Urothelium cell line (cell line): ENCODE results near the gene OLR1.

Experiments used
- DNase-seq: peaks from one replicate; pipeline ENCODE4 v3.0.0; 2011; ENCODE audit warnings: low spot score, mixed read lengths
- FAIRE-seq: peaks from 2 replicates; lab custom pipeline; 2011; peaks lifted over from hg19 to GRCh38; lab: Jason Lieb, UNC

The OLR1 gene

GRCh38 chr12:10154145-10154496 lies 17.8 kb downstream of the OLR1 start:
- no peak for FAIRE-seq
- DNase-seq, result no peak

- FAIRE-seq, result peak; percentile 58
These were observed 18.4 kb downstream of the OLR1 start for GRCh38 chr12:10153271-10154144.

GRCh38 chr12:10151621-10152020 lies 20.3 kb downstream of the OLR1 start:
- no peak for DNase-seq
- no peak for FAIRE-seq

More at GRCh38 chr12:10153271-10154144, 18.4 kb downstream of the OLR1 start:
- DNase-seq, result peak; percentile 83

DNA sequence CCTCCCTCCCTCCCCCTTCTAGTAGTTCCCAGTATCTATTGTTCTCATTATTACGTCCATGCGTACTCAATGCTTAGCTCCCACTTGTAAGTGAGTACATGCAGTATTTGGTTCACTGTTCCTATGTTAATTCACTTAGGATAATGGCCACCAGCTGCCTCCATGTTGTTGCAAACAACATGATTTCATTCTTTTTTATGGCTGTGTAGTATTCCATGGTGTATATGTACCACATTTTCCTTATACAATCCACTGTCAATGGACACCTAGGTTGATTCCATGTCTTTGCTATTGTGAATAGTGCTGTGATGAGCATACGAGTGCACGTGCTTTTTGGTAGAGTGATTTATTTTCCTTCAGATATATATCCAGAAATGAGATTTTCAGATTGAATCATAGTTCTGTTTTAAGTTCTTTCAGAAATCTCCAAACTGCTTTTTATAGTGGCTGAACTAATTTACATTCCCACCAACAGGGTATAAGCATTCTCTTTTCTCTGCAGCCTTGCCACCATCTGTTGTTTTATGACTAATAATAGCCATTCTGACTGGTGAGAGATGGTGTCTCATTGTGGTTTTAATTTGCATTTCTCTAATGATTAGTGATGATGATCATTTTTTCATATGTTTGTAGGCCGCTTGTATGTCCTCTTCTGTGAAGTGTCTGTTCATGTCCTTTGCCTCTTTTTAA lies 24.1 kb downstream of the OLR1 start:
- DNase-seq (no peak), FAIRE-seq (peak; percentile 97)

DNA sequence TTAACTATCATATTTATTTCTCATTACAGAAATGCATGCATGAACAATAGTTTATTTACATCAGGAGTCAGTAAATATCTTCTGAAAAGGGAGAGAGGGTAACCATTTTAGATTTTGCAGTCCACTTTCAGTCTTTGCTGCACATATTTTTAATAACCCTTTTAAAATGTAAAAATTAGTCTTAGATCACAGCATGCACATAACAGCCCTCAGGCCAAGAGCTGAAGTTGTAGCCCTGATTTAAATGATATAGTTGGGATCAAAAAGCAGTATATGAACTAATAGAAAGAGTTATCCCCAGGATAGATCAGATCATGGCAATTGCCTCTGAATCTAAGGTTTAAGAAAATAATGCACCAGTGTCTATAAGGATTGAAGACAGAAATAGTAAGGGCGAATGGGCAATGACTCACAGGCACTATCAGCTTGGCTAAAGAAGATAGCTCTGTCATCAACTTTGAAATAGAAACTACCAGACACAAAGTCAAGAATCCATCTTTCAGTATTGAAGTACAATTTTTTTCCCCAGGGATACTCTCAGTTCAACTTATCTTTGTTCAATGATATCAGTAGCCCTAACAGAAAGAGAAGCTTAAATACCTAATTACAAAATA lies 28.8 kb downstream of the OLR1 start:
- DNase-seq (no peak), FAIRE-seq (no peak)

DNA sequence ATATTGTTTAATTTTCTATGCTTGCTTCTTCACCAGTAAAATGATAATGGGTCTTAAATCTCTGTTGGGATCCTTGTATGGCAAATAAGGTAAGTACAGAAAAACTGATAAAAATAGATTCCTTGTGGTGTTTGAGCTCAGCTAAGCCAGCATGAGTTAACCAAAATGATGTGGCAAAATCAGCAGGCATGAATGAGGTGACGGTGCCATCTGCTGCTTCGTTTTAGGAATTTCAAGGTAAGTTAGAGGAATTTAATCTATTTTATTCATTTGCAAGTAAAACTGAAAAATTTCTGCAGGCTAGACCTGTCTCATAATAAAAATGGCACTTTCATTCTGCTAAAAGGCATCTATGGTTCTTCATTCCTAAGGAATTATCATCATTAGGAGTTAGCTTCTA lies 31.9 kb downstream of the OLR1 start:
- FAIRE-seq (no peak), DNase-seq (peak; percentile 48)

DNA sequence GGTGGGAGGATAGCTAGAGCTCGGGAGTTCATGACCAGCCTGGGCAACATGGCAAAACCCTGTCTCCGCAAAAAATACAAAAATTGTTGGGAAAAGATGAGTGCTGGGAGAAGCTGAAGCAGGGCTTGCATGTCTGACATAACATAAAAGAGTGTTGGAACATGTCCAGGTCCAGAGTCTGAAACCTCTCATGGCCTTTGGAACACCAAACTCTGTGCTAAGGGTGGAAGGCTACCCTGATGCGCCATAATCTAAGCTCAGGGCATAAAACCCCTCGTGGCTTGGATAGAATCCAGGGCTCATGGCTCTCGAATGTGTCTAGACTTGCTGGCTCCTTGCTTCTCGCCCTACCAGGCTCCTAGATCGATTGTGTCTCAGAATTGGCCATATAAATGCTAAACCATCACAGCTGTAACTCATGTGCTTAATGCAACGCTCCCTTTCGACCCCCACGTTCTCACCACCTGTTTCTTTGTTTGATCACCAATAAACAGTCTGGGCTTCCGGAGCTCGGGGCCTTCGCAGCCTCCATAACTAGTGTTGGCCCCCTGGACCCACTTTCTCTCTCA lies 35.2 kb downstream of the OLR1 start:
- DNase-seq (no peak), FAIRE-seq (peak; percentile 77)

- no peak for DNase-seq
- no peak for FAIRE-seq
These were observed 36.8 kb downstream of the OLR1 start for GRCh38 chr12:10135126-10135525.

GRCh38 chr12:10132850-10133370 lies 39.0 kb downstream of the OLR1 start:
- no peak for FAIRE-seq
- DNase-seq, result no peak

GRCh38 chr12:10131111-10131690 lies 40.7 kb downstream of the OLR1 start:
- FAIRE-seq, result peak; percentile 52
- DNase-seq, result no peak

DNA sequence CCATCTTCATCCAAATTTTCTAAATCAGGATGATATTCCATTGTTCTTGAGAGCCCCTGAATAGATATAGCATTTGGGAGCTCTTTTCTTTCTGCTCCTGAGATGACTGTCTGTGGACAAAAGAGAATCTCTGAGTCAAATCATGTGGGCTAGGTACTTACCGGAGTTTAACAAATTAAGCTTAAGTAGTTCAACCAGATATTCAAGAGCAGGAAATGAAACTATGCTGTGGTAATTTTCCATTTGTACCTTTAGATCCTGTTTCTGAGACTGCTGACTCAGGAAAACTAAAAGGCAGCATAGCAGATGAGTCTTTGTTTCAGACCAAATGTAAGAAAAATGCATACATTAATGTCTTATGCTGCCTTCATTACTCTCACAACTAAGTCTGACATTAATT lies 41.9 kb downstream of the OLR1 start, which contains the start of gene CLEC7A:
CLEC7A (minus strand) TSS at position 158 of the 400 bp plus-strand sequence; CDS start at position 41, 117 bp downstream.
- DNase-seq, result no peak
- no peak for FAIRE-seq

DNA sequence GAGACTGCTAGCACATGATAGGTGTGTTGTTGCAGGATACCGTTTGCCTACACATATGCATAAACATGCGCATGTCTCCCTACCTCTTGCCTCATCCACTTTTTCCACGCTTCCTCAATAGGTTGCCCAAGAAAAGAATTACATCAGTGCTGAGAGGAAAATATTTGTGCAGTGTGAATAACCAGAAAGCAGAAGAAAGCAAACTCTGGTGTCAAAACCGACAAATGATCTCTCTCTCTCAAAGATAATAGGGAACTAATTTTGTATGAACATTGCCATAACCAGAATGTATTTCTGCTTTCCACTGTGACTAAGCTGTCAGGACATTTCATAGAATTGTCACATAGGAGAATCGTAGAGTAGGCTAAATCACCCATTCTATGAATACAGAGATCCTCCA lies 43.2 kb downstream of the OLR1 start:
- DNase-seq (no peak), FAIRE-seq (peak; percentile 35)

DNA sequence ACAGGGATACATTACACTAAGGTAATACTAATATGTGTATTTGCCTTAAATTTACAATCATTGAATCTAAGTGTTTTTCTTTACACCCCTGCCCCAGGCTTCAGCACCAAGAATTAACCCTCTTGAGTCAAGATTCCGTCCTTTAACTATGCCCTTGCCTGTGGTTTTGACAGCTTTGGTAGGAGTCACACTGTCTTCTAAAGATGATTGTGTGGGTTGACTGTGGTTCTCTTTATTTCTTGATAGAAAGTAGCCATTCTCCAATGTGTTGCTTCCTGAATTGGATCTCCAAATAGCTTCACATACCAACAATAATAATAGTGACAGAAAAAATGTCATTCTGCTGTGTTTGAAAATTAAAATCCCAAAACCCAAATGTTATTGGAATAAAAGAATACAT lies 45.5 kb downstream of the OLR1 start:
- no peak for FAIRE-seq
- no peak for DNase-seq

DNA sequence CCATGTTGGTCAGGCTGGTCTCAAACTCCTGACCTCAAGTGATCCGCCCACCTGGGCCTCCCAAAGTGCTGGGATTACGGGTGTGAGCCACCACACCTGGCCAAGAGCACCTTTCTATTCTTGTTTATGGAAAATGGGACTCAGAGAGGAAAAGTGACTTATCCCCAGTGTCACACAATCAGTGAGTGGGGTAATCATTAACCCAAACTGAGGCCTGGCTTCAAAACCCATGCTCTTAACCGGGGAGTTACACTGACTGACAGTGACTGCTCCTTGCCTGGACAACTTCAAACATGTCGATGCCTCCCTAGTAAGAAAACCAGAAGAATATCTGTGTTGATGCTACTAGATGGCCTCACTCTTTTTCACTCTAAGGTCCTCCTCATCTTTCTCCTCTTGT lies 49.2 kb downstream of the OLR1 start:
- FAIRE-seq, result peak; percentile 9
- DNase-seq, result no peak

GRCh38 chr12:10121278-10121677 lies 50.7 kb downstream of the OLR1 start:
- no peak for FAIRE-seq
- DNase-seq, result no peak

DNA sequence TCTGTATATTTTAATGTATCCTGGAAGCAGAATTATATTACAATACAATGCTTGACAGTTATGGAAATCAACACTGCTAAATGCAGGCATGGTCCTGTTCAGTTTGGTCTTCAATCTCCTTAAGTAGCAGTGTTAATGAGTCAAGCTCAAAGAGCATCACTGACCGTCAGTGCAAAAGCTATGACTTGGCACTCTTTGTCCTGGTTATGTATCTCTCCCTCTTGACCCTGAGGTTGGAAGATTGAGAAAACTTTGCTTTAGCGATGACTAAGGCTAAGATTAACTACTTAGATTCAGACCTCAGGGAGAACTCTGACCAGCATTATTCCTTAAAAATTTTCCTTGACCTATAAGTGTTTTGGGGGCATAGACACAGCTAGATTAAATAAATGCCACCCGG lies 52.9 kb downstream of the OLR1 start:
- DNase-seq (no peak), FAIRE-seq (no peak)

GRCh38 chr12:10115890-10116289 lies 56.0 kb downstream of the OLR1 start:
- DNase-seq, result no peak
- FAIRE-seq, result peak; percentile 52

- FAIRE-seq (no peak), DNase-seq (no peak)
These were observed 56.6 kb downstream of the OLR1 start for GRCh38 chr12:10115311-10115710.

- DNase-seq, result no peak
- no peak for FAIRE-seq
These were observed 58.0 kb downstream of the OLR1 start for GRCh38 chr12:10113920-10114319.

GRCh38 chr12:10113075-10113474 lies 58.9 kb downstream of the OLR1 start:
- FAIRE-seq (no peak), DNase-seq (no peak)

DNA sequence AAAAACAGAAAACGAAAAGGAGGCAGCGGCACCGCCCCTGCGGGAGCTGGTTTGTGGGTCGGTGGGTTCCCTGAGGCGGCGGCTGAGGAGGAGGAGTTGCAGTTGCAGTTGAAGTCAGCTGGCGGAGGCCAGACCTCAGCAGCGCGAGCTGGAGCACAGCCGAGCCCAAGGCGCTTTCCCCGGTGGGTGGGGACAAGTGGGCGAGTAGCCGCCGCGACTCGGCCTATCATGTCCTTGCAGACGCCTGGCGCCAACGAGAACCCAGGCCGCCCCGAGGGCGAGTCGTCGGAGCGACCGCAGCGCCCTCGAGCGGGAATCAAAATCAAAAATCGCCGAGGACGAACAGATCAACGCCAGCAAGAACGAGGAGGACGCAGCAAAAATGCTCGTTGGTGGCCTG lies 60.5 kb downstream of the OLR1 start:
- DNase-seq (no peak), FAIRE-seq (no peak)
